SK-N-SH treated with all-trans-retinoic acid at 6 μM for 48 hours (cell line): ENCODE measurements around the gene TTYH3.

Source experiments
- ARNTL ChIP-seq: fragments of 450-650 bp; formaldehyde crosslinking; IDR thresholded peaks from 2 replicates; pipeline ENCODE4 v1.5.0; 2020; ENCODE audit warnings: low read depth, mild to moderate bottlenecking, moderate library complexity, borderline replicate concordance
- CSDC2 ChIP-seq: fragments of 250-450 bp; sonication (Bioruptor Pico); IDR thresholded peaks from 2 replicates; pipeline ENCODE4 v1.5.0; 2020; ENCODE audit warnings: mild to moderate bottlenecking, moderate library complexity
- ESRRG ChIP-seq: fragments of 250-450 bp; sonication (Bioruptor Pico); IDR thresholded peaks from 2 replicates; pipeline ENCODE4 v1.6.1; 2021; ENCODE audit warnings: mild to moderate bottlenecking
- PATZ1 ChIP-seq: fragments of 250-450 bp; sonication (Bioruptor Pico); IDR thresholded peaks from 2 replicates; pipeline ENCODE4 v1.8.0; 2020; ENCODE audit warnings: mild to moderate bottlenecking, moderate library complexity, borderline replicate concordance
- ZNF70 ChIP-seq: fragments of 450-650 bp; formaldehyde crosslinking; IDR thresholded peaks from 2 replicates; pipeline ENCODE4 v1.5.0; 2020; ENCODE audit warnings: mild to moderate bottlenecking, moderate library complexity

- TF ChIP-seq CSDC2 = no peak
- TF ChIP-seq ARNTL (CRISPR knock-in tag) = no peak
- no peak for TF ChIP-seq PATZ1 (CRISPR knock-in tag)
- TF ChIP-seq ESRRG (CRISPR knock-in tag) = no peak
- TF ChIP-seq ZNF70 = no peak
Measured at GRCh38 chr7:2649991-2650390, 18.2 kb downstream of the TTYH3 start.
